H9 (cell line): ENCODE data around the gene GAD2. TPM values are rescaled to one million over a fixed set of nuclear protein-coding genes. Genes with fewer than 3 reads are reported as not detected.

Experiments
- DNase-seq: peaks from one replicate; pipeline ENCODE4 v3.0.0-alpha.2; 2017
- H2AFZ ChIP-seq: one replicate; pipeline ENCODE4 v1.6.1; 2013; ENCODE audit warnings: mild to moderate bottlenecking, low read length, control low read depth, moderate library complexity
- H2AK5ac ChIP-seq: 2 replicates; pipeline ENCODE4 v1.6.1; 2013; ENCODE audit warnings: low read length, control low read depth, mixed read lengths; ENCODE audit not compliant: insufficient read length
- H2BK120ac ChIP-seq: one replicate; pipeline ENCODE4 v1.6.1; 2013; ENCODE audit warnings: low read depth, mild to moderate bottlenecking, low read length, control low read depth, inconsistent platforms; ENCODE audit not compliant: poor library complexity, severe bottlenecking
- H2BK12ac ChIP-seq: 2 replicates; pipeline ENCODE4 v1.6.1; 2013; ENCODE audit warnings: low read length, control low read depth, mixed read lengths, low read depth; ENCODE audit not compliant: insufficient read length
- H2BK15ac ChIP-seq: 2 replicates; pipeline ENCODE4 v1.6.1; 2013; ENCODE audit warnings: low read depth, low read length, control low read depth
- H2BK20ac ChIP-seq: one replicate; pipeline ENCODE4 v1.6.1; 2013; ENCODE audit warnings: low read depth, mild to moderate bottlenecking, low read length, control low read depth, inconsistent platforms; ENCODE audit not compliant: poor library complexity, severe bottlenecking
- H2BK5ac ChIP-seq: 2 replicates; pipeline ENCODE4 v1.6.1; 2013; ENCODE audit warnings: low read length, control low read depth, mixed read lengths; ENCODE audit not compliant: insufficient read length
- H3K14ac ChIP-seq: 2 replicates; pipeline ENCODE4 v1.6.1; 2013; ENCODE audit warnings: low read length, control low read depth; ENCODE audit not compliant: insufficient read depth
- H3K18ac ChIP-seq: 2 replicates; pipeline ENCODE4 v1.6.1; 2013; ENCODE audit warnings: low read depth, mild to moderate bottlenecking, mixed read lengths, low read length, control low read depth; ENCODE audit not compliant: insufficient read length
- H3K23ac ChIP-seq: 2 replicates; pipeline ENCODE4 v1.6.1; 2013; ENCODE audit warnings: low read length, control low read depth, mixed read lengths, low read depth; ENCODE audit not compliant: insufficient read length
- H3K23me2 ChIP-seq: 2 replicates; pipeline ENCODE4 v1.6.1; 2013; ENCODE audit warnings: low read depth, mild to moderate bottlenecking, mixed read lengths, low read length, control low read depth; ENCODE audit not compliant: insufficient read length, poor library complexity, severe bottlenecking
- H3K27ac ChIP-seq: 2 replicates; pipeline ENCODE4 v1.5.1; 2013; ENCODE audit warnings: low read length, control low read depth, mixed read lengths, low read depth; ENCODE audit not compliant: insufficient read length
- H3K27me3 ChIP-seq: 2 replicates; pipeline ENCODE4 v1.6.1; 2013; ENCODE audit warnings: low read length, control low read depth, inconsistent platforms; ENCODE audit not compliant: insufficient read depth
- H3K4ac ChIP-seq: 2 replicates; pipeline ENCODE4 v1.6.1; 2013; ENCODE audit warnings: low read depth, mild to moderate bottlenecking, control low read depth, inconsistent platforms, low read length, moderate library complexity
- H3K4me1 ChIP-seq: 2 replicates; pipeline ENCODE4 v1.6.1; 2013; ENCODE audit warnings: low read length, control low read depth, inconsistent platforms; ENCODE audit not compliant: insufficient read depth
- H3K4me2 ChIP-seq: 2 replicates; pipeline ENCODE4 v1.6.1; 2013; ENCODE audit warnings: low read length, control low read depth, mixed read lengths; ENCODE audit not compliant: insufficient read length, insufficient read depth
- H3K56ac ChIP-seq: 2 replicates; pipeline ENCODE4 v1.6.1; 2013; ENCODE audit warnings: low read depth, mild to moderate bottlenecking, mixed read lengths, low read length, control low read depth; ENCODE audit not compliant: insufficient read length
- H3K79me1 ChIP-seq: 2 replicates; pipeline ENCODE4 v1.6.1; 2013; ENCODE audit warnings: low read depth, mild to moderate bottlenecking, moderate library complexity, low read length, control low read depth, inconsistent platforms; ENCODE audit not compliant: insufficient read depth, poor library complexity, severe bottlenecking
- H3K79me2 ChIP-seq: 2 replicates; pipeline ENCODE4 v1.6.1; 2013; ENCODE audit warnings: low read length, control low read depth, inconsistent platforms; ENCODE audit not compliant: insufficient read depth
- H3K9ac ChIP-seq: 2 replicates; pipeline ENCODE4 v1.6.1; 2013; ENCODE audit warnings: low read length, control low read depth, mixed read lengths; ENCODE audit not compliant: insufficient read length; ENCODE audit errors: extremely low read depth
- H3K9me3 ChIP-seq: one replicate; pipeline ENCODE4 v1.6.1; 2013; ENCODE audit warnings: low read depth, low read length, inconsistent platforms; ENCODE audit not compliant: control insufficient read depth
- H3T11ph ChIP-seq: one replicate; pipeline ENCODE4 v1.6.1; 2013; ENCODE audit warnings: mild to moderate bottlenecking, low read length, control low read depth, inconsistent platforms
- H4K20me1 ChIP-seq: one replicate; pipeline ENCODE4 v1.6.1; 2013; ENCODE audit not compliant: control insufficient read depth, insufficient read length, insufficient read depth
- H4K5ac ChIP-seq: 2 replicates; pipeline ENCODE4 v1.6.1; 2013; ENCODE audit warnings: low read depth, mild to moderate bottlenecking, mixed read lengths, low read length, control low read depth; ENCODE audit not compliant: insufficient read length
- H4K8ac ChIP-seq: replicated peaks from 2 replicates; pipeline ENCODE4 v1.6.1; 2013; ENCODE audit warnings: low read length, control low read depth, mixed read lengths, low read depth; ENCODE audit not compliant: insufficient read length
- H4K91ac ChIP-seq: 2 replicates; pipeline ENCODE4 v1.6.1; 2013; ENCODE audit warnings: low read depth, mild to moderate bottlenecking, moderate library complexity, mixed read lengths, low read length, control low read depth; ENCODE audit not compliant: insufficient read length
- H3K27ac Mint-ChIP-seq, 3 experiments: 2 replicates in 2 of 3; 3 replicates in 1 of 3; pipeline ENCODE4 v1.8.0; 2020 to 2021; ENCODE audit warnings: mixed read lengths in 3 of 3, mild to moderate bottlenecking in 1 of 3, moderate library complexity in 1 of 3
- H3K27me3 Mint-ChIP-seq: 2 replicates; pipeline ENCODE4 v1.8.0; 2021; ENCODE audit warnings: low read depth, mild to moderate bottlenecking, moderate library complexity, mixed read lengths
- H3K36me3 Mint-ChIP-seq, 3 experiments: 2 replicates in 2 of 3; 3 replicates in 1 of 3; pipeline ENCODE4 v1.8.0; 2020 to 2021; ENCODE audit warnings: low read depth in 3 of 3, mixed read lengths in 3 of 3; ENCODE audit not compliant: insufficient read depth in 1 of 3
- H3K4me1 Mint-ChIP-seq, 2 experiments: 2 replicates each; pipeline ENCODE4 v1.8.0; 2020; ENCODE audit warnings: mixed read lengths in 2 of 2
- H3K4me3 Mint-ChIP-seq, 2 experiments: 2 replicates in 1 of 2; 3 replicates in 1 of 2; pipeline ENCODE4 v1.8.0; 2020 to 2021; ENCODE audit warnings: mild to moderate bottlenecking in 2 of 2, mixed read lengths in 2 of 2, moderate library complexity in 1 of 2
- H3K9me3 Mint-ChIP-seq, 2 experiments: 2 replicates in 1 of 2; 3 replicates in 1 of 2; pipeline ENCODE4 v1.8.0; 2020; ENCODE audit warnings: mild to moderate bottlenecking in 2 of 2, mixed read lengths in 2 of 2, moderate library complexity in 1 of 2
- WGBS: extraction: QIAGEN DNeasy Blood & Tissue Kit; methylation state at CpG from one replicate; pipeline ENCODE4 v1.1.7; 2013; ENCODE audit warnings: missing lambda C conversion rate, low lambda C conversion rate, mixed read lengths; ENCODE audit not compliant: insufficient read length; ENCODE audit errors: extremely low coverage; 5-methylcytosine and 5-hydroxymethylcytosine counted together
- total RNA-seq: library from RNA; stranded (reverse); gene quantifications from 2 replicates; pipeline ENCODE4 v1.2.1, GENCODE V29; 2021
- TF ChIP-seq, protein P1 (sequence below): fragments of 200-600 bp; sonication (generic); conservative IDR thresholded peaks from 3 replicates; pipeline ENCODE4 v1.8.0; 2021; ENCODE audit warnings: antibody characterized with exemption, mild to moderate bottlenecking

Gene GAD2
- total RNA-seq, 1 experiment from 2014 or later, result 2.0 TPM

DNA sequence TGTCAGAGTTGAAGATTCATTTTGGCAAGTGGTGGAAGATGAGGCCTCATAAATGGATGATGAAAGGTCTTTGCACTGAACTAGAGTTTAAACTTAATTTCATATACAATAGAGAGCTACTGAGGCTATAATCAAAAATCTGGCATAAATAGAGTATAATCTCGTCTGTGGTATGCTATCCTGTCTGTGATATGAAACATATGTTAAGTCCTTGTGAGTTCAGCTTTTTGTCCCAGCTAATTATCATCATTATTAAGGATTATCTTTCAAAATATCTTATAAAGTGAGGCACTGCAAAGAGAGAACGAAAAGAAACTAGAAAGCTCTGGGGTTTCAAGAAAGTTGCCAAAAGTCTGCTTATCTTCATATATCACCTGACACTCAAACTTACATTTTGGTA is 83.4 kb downstream of the GAD2 start:
- 0 out of 2 replicates have a peak, but pooled peaks cover 1% of the 10 kb centered on the region for H3K27me3 Mint-ChIP-seq
- H3K27ac Mint-ChIP-seq, result no peak overlapping the region
- no peak overlapping the region for H3K9ac ChIP-seq

More for the DNA sequence above, 83.4 kb downstream of the GAD2 start:
- H4K91ac ChIP-seq, result no peak overlapping the region
- no peaks in the 10 kb centered on the region for H3K79me1 ChIP-seq
- no peak overlapping the region for H3K56ac ChIP-seq
- H2BK12ac ChIP-seq, result no peak overlapping the region
- no peak overlapping the region for H3T11ph ChIP-seq
- no peaks in the 10 kb centered on the region for H4K20me1 ChIP-seq
- no peak overlapping the region for H3K4me2 ChIP-seq
- no peak overlapping the region for H2BK120ac ChIP-seq
- no peak overlapping the region for H2AFZ ChIP-seq
- no peak overlapping the region for H2AK5ac ChIP-seq
- H3K9me3 Mint-ChIP-seq, result no peaks in the 10 kb centered on the region
- no peak overlapping the region for H3K14ac ChIP-seq
- H3K23me2 ChIP-seq, result no peaks in the 10 kb centered on the region
- H3K27me3 ChIP-seq, result no peaks in the 10 kb centered on the region
- no peaks in the 10 kb centered on the region for H3K9me3 ChIP-seq
- no peak overlapping the region for H3K27ac ChIP-seq
- WGBS, result no CpG with 5 or more reads among the region's 2 CpGs
- DNase-seq, result no peak
- no peak overlapping the region for H2BK5ac ChIP-seq
- TF ChIP-seq, protein P1, sequence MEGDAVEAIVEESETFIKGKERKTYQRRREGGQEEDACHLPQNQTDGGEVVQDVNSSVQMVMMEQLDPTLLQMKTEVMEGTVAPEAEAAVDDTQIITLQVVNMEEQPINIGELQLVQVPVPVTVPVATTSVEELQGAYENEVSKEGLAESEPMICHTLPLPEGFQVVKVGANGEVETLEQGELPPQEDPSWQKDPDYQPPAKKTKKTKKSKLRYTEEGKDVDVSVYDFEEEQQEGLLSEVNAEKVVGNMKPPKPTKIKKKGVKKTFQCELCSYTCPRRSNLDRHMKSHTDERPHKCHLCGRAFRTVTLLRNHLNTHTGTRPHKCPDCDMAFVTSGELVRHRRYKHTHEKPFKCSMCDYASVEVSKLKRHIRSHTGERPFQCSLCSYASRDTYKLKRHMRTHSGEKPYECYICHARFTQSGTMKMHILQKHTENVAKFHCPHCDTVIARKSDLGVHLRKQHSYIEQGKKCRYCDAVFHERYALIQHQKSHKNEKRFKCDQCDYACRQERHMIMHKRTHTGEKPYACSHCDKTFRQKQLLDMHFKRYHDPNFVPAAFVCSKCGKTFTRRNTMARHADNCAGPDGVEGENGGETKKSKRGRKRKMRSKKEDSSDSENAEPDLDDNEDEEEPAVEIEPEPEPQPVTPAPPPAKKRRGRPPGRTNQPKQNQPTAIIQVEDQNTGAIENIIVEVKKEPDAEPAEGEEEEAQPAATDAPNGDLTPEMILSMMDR, result no peak
- no peaks in the 10 kb centered on the region for H3K4me1 Mint-ChIP-seq
- H2BK20ac ChIP-seq, result no peak overlapping the region
- no peak overlapping the region for H3K4me3 Mint-ChIP-seq
- no peak overlapping the region for H4K8ac ChIP-seq
- H2BK15ac ChIP-seq, result no peak overlapping the region
- H3K18ac ChIP-seq, result no peak overlapping the region
- H4K5ac ChIP-seq, result no peak overlapping the region
- H3K36me3 Mint-ChIP-seq, result no peaks in the 10 kb centered on the region
- H3K23ac ChIP-seq, result no peak overlapping the region
- no peaks in the 10 kb centered on the region for H3K79me2 ChIP-seq
- no peaks in the 10 kb centered on the region for H3K4me1 ChIP-seq
- H3K4ac ChIP-seq, result no peak overlapping the region
